ENCODE data around the gene ADAMTS2. TPM values are rescaled to one million over a fixed set of nuclear protein-coding genes. Genes with fewer than 3 reads are reported as not detected.

The ADAMTS2 gene
- total and polyA plus RNA-seq, 2 donors = 22.8 to 80.9 TPM

- no peak overlapping the region for H3K27ac ChIP-seq (ENCODE audit: low read depth)
- no peaks in the 10 kb centered on the region for H3K36me3 ChIP-seq (ENCODE audit: insufficient read depth)
- no peak for DNase-seq (ENCODE audit: extremely low spot score)
- WGBS = 90% methylated on average over 23 of the region's 23 CpGs
- no peaks in the 10 kb centered on the region for H3K4me1 ChIP-seq (ENCODE audit: insufficient read depth)
- no peak overlapping the region for H3K4me3 ChIP-seq (ENCODE audit: low read depth, low read length)
Observed at GRCh38 chr5:179263391-179264052, 81.7 kb downstream of the ADAMTS2 start.

DNA sequence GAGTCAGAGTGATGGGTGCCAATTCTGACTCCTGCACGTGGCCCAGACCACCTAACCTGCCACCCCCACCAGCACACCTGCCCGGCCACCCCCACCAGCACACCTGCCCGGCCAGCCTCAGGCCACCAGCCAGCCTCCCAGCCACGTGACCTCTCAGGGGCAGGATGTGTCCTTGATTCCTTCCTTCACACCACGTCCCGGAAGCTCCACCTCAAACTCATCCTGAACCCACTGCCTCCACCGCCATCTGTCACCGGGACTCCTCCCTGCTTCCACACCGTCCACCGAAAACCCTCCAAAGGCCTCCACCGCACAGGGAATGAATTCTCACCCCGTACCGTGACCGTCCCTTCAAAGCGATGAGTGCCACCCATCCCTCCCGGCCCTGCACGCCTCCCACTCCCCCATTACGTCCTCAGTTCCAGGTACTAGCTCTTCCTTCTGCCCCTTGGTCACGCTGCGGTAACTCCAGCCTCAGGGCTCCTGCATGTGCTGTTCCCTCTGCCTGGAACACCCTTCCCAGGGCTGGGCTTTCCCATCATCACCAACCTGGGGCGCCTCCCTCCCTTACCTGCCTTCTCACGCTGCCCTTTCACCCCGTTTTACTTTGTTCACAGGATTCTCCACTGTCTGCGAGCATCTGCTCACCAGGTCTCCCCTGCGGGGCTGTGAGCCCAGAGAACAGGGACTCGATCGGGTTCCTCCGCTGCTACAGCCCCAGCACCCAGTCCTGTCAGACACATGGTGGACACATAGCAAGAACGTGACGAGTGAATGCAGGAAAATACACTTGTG is 82.9 kb downstream of the ADAMTS2 start:
- DNase-seq (ENCODE audit: extremely low spot score) = no peak
- 93% methylated on average over 30 of the region's 30 CpGs for WGBS

GRCh38 chr5:179261301-179262125 is 83.7 kb downstream of the ADAMTS2 start:
- WGBS = 76% methylated on average over 21 of the region's 21 CpGs
- no peak for DNase-seq (ENCODE audit: extremely low spot score)
- H3K4me1 ChIP-seq (ENCODE audit: insufficient read depth) = no peaks in the 10 kb centered on the region
- H3K36me3 ChIP-seq (ENCODE audit: insufficient read depth) = no peaks in the 10 kb centered on the region
- H3K4me3 ChIP-seq (ENCODE audit: low read depth, low read length) = no peak overlapping the region
- H3K27ac ChIP-seq (ENCODE audit: low read depth) = no peak overlapping the region

More for the DNA sequence above, 82.9 kb downstream of the ADAMTS2 start:
- Histone ChIP-seq H3K4me1 (ENCODE audit: insufficient read depth) (no peaks in the 10 kb centered on the region), H3K36me3 (ENCODE audit: insufficient read depth) (no peaks in the 10 kb centered on the region), H3K27ac (ENCODE audit: low read depth) (no peak overlapping the region), H3K4me3 (ENCODE audit: low read depth, low read length) (no peak overlapping the region)

DNA sequence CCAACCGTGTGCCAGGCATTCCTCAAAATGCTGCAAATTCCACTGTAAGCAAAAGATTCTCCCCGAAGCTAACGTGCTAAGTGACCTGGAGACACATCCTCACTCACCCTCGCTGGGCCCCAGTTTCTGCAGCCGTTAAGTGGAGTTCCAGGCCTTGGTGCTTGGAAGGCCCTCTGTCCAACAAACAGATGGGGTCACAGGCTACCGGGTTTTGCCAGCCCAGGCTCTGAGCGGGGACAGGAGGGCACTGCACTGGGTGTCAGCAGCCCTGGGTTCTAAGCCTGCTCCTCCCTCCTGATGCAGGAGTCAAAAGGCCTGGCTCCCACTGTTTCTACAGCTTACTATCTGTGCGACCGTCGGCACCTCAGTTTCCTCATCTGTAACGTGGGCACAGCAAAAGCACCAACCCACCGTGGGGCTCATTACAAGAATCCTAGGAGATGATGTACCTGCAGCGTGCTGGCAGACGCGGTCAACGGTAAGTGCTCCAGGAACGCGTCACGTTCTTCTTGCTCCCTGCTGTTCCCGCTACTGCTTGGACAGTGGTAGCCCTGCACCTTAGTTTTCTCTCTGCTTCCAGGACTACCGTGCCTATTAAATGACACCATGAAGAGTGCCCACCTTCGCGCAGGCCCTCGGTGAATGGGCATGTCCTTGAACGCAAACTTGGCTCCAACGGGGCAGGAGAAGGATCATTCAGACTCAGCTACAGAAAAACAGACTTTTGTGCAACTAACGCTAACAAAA is 84.8 kb downstream of the ADAMTS2 start:
- DNase-seq (ENCODE audit: extremely low spot score) = no peak
- H3K36me3 ChIP-seq (ENCODE audit: insufficient read depth) = no peaks in the 10 kb centered on the region
- H3K4me3 ChIP-seq (ENCODE audit: low read depth, low read length) = no peak overlapping the region
- H3K27ac ChIP-seq (ENCODE audit: low read depth) = no peak overlapping the region
- 92% methylated on average over 27 of the region's 27 CpGs for WGBS
- no peaks in the 10 kb centered on the region for H3K4me1 ChIP-seq (ENCODE audit: insufficient read depth)

DNA sequence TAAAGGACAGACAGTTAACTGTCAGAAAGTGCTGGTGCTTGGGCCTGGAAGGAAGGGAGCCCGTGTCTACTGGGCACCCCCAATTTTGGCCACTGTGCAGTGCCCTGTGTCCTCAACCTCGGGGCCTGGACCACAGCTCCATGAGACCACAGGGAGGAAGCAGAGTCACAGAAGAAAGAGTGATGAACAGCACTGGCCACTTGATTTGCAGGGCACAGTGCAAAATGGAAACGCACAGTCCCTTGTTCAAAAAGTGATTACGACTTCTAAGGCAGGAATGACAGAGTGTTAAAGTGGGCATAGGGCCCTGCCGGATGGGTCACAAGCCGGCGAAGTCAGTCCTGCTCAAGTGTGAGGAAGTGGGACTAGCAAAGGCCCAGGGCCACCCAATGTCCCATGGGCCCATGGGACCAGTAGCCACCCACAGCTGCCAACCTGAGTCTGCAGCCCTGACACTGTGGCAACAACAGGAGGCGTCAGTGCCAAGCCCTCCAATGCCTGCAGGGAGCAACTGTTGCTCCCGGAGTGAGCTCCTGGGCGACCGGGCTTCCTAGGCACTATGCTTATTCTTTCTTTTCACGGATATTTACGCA is 85.4 kb downstream of the ADAMTS2 start:
- Histone ChIP-seq H3K4me1 (ENCODE audit: insufficient read depth) (no peaks in the 10 kb centered on the region), H3K36me3 (ENCODE audit: insufficient read depth) (no peaks in the 10 kb centered on the region), H3K4me3 (ENCODE audit: low read depth, low read length) (no peak overlapping the region), H3K27ac (ENCODE audit: low read depth) (no peak overlapping the region)
- no peak for DNase-seq (ENCODE audit: extremely low spot score)
- 92% methylated on average over 13 of the region's 13 CpGs for WGBS

- DNase-seq (ENCODE audit: extremely low spot score) = no peak
- Histone ChIP-seq H3K36me3 (ENCODE audit: insufficient read depth) (no peaks in the 10 kb centered on the region), H3K4me1 (ENCODE audit: insufficient read depth) (no peaks in the 10 kb centered on the region), H3K27ac (ENCODE audit: low read depth) (no peak overlapping the region), H3K4me3 (ENCODE audit: low read depth, low read length) (no peak overlapping the region)
- WGBS = 73% methylated on average over 26 of the region's 26 CpGs
Observed at GRCh38 chr5:179258922-179259730, 86.1 kb downstream of the ADAMTS2 start.

GRCh38 chr5:179258001-179258921 is 87.0 kb downstream of the ADAMTS2 start:
- H3K27ac ChIP-seq (ENCODE audit: low read depth) = no peak overlapping the region
- DNase-seq (ENCODE audit: extremely low spot score) = no peak
- no peaks in the 10 kb centered on the region for H3K4me1 ChIP-seq (ENCODE audit: insufficient read depth)
- WGBS = 70% methylated on average over 23 of the region's 23 CpGs
- H3K4me3 ChIP-seq (ENCODE audit: low read depth, low read length) = no peak overlapping the region
- no peaks in the 10 kb centered on the region for H3K36me3 ChIP-seq (ENCODE audit: insufficient read depth)

- H3K4me1 ChIP-seq (ENCODE audit: insufficient read depth) = no peaks in the 10 kb centered on the region
- 70% methylated on average over 29 of the region's 29 CpGs for WGBS
- H3K36me3 ChIP-seq (ENCODE audit: insufficient read depth) = no peaks in the 10 kb centered on the region
- H3K27ac ChIP-seq (ENCODE audit: low read depth) = no peak overlapping the region
- no peak overlapping the region for H3K4me3 ChIP-seq (ENCODE audit: low read depth, low read length)
- DNase-seq (ENCODE audit: extremely low spot score) = peak; percentile 37
Observed at GRCh38 chr5:179257176-179257682, 88.0 kb downstream of the ADAMTS2 start.

GRCh38 chr5:179256328-179257175 is 88.7 kb downstream of the ADAMTS2 start:
- Histone ChIP-seq H3K27ac (ENCODE audit: low read depth) (no peak overlapping the region), H3K4me1 (ENCODE audit: insufficient read depth) (no peaks in the 10 kb centered on the region), H3K4me3 (ENCODE audit: low read depth, low read length) (no peak overlapping the region), H3K36me3 (ENCODE audit: insufficient read depth) (no peaks in the 10 kb centered on the region)
- no peak for DNase-seq (ENCODE audit: extremely low spot score)
- 66% methylated on average over 23 of the region's 23 CpGs for WGBS

DNA sequence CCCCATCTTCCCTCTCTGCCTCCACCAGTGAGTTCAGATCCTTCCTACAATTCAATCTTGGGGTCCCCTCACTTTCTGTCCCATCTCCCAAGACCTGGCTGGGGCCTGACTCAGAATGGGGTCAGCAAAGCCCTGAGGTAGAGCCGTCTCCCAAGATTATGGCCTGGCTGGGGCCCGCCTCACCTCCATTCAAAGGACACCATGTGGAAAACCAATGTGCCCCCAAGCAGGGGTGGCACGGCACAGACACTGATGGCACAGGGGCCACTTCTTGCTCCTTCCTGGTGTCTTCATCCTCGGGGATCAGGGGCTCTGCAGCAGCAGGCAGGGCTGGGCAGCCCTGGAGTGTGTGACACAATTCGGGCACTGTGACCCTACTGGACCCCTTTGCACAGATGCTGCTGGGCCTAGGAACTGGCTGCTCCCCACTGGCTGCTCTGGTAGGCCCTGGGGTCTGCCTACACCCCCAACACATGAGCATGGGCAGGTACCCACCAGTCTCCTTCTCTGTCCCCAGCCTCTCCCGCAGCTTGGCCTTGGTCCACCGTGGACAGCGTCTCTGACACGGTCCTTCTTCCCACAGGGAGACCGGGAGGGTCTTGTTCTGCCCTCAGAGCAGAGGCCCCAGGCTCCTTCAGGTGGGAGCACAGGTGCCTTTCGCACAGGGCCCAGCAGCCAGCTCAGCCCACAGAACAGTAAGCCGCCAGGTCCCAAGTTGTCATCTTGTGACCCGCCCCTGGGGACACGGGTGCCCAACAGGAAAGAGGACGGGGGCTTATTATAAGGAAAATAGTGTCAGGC is 89.5 kb downstream of the ADAMTS2 start:
- H3K36me3 ChIP-seq (ENCODE audit: insufficient read depth) = no peaks in the 10 kb centered on the region
- 91% methylated on average over 15 of the region's 15 CpGs for WGBS
- no peaks in the 10 kb centered on the region for H3K4me1 ChIP-seq (ENCODE audit: insufficient read depth)
- H3K27ac ChIP-seq (ENCODE audit: low read depth) = no peak overlapping the region
- no peak overlapping the region for H3K4me3 ChIP-seq (ENCODE audit: low read depth, low read length)
- no peak for DNase-seq (ENCODE audit: extremely low spot score)
